GM18907 (cell line): ENCODE measurements around the gene MARK3.

Experiments used
- ATAC-seq: cut with Tn5 transposase; IDR thresholded peaks from one replicate; pipeline ENCODE4 v1.9.1; 2021; ENCODE audit warnings: mild to moderate bottlenecking, moderate library complexity; ENCODE audit not compliant: unreplicated experiment

The MARK3 gene

GRCh38 chr14:103366741-103367140, 18.5 kb upstream of the MARK3 start:
- ATAC-seq, result no peak

DNA sequence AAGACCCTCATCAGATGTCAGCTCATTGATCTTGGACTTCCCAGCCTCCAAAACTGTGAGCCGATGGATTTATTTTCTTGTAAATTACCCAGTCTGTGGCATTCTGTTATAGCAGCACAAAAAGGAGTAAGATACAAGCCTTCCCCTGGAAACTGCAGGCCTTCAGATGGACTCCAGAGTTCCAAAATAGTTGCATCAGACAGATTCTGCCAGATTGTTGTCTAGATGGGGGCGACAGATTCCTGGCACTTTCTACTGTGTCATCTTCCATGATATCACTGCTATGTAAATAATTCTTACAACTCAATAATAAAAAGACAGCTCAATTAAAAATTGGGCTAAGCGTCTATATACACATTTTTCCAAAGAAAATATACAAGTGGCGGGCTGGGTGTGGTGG, 17.2 kb upstream of the MARK3 start:
- no peak for ATAC-seq

GRCh38 chr14:103370087-103370486, 15.1 kb upstream of the MARK3 start:
- ATAC-seq, result no peak

DNA sequence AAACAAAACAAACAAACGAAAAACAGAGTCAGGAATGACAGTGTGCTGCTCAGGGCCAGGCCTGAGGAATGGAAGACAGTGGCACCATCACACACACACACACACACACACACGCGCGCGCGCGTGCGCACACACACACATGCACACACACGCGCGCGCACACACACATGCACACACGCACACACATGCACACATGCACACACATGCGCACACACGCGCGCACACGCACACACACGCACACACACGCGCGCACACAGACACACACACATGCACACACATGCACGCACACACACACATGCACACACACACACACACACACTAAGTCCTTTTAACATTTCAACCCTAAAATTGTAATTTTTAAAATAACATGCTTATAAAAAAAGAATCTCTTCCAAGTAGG, 13.2 kb upstream of the MARK3 start:
- no peak for ATAC-seq

DNA sequence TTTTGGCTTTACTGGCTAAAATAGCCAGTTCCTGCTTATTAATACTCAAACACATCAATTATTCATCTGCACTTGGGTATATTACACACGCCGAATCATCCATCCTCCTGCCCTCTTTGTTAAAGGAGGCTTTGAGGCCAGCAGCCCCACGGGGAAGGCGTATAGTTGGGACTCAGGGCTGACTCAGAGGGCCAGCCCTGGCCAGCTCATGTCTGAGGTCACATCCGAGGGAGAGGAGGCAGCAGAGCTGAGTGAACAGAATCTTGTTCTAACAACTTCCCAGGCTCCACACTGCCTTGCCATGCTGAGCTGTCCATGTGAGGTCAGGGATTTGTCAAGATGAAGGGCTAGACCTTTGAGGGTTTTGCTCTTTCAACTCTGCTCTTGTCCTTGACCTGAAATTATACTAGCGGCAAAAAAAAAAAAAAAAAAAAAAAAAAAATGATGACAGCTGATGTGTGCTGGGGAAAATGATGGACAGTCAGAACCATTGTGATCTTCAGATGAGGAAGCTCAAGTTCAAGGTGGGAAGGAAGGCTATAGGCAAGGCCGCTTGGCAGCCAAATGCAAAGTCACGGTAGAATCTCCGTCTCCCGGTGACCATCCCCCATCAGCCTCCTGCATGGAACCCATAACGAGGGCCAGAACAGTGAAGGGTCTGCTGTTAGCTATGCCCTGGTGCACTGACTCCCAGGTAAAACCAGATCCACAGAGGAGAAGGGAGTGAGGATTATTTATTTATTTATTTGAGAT, 12.5 kb upstream of the MARK3 start:
- ATAC-seq, result no peak

GRCh38 chr14:103374121-103374520, 11.1 kb upstream of the MARK3 start:
- no peak for ATAC-seq

- ATAC-seq, result no peak
Observed at GRCh38 chr14:103377522-103378037, 7.6 kb upstream of the MARK3 start.

DNA sequence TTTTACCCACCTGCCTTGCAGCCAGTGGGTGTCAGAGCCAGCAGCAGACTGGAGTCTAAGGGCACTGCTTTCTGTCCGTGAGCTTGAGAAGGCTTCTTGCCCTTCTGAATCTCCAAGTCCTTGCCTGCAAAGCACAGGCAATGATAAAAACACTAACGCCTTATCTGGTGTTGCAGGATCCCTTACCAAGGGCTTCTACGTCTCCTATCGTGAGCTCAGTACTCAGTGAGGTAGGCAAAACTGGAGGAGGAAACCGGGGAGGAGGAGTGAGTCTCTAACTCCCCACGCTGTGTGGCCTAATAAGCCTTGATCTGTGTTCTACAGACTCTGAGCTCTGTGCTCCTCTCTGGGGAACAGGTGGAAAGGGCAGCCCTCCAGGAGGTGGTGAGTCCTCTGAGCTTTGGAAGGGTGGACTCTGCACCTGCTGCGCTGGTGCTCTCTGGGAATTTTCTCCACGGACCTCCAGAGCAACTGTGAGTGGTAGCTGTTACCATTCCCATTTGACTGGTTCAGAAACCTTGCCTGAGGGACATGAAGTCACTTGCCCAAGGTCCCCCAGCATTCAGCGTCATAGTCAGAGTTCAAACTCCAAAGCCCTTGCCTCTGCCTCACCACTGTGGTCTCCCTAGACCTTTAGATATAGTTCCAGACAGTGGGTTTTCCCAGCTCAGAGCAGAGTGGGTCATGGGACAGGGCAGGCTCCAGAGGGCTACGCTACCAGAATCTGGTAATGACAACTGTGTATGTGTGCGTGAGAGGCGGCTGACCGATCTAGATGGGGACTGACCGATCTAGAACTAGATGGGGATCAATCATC, 7.0 kb upstream of the MARK3 start:
- ATAC-seq, result no peak

DNA sequence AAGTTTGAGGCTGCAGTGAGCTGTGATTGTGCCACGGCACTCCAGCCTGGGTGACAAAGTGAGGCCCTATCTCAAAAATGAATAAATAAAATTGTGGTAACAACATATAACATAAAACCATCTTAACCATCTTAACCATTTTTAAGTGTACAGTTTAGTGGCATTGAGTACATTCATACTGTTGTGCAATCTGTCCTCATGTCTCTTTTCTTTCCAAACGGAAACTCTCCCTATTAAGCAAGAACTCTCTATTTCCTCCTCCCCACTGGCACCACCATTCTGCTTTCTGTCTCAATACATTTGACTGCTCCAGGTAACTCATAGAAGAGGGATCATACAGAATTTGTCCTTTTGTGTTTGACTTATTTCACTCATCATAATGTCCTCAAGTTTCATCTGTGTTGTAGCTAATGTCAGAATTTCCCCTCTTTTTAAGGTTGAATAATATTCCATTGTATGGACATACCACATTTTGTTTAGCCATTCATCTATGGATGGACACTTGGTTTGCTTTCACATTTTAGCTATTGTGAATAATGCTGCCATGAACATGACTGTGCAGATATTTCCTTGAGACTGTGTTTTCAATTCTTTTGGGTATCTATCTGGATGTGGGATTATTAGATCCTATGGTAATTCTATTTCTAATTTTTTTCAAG, 4.4 kb upstream of the MARK3 start:
- no peak for ATAC-seq

DNA sequence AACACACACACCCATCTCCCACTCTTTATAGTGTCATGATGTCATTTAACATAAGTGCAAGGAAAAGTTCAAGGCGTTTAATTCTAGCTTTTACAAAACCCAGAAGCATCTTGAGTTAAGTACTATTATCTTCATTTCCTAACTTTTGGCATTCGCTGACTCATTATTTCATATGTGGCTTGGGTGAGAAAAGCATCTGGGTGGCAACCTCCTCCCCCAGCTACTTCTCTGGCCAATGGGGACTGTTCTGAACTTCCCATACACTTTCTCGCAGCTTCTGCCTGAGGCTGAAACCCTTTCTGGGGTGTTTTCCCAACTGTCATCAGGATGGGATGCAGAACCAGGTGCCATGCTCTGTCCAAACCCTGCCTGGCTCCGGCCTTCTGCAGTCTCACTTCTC, 2.8 kb upstream of the MARK3 start:
- no peak for ATAC-seq

DNA sequence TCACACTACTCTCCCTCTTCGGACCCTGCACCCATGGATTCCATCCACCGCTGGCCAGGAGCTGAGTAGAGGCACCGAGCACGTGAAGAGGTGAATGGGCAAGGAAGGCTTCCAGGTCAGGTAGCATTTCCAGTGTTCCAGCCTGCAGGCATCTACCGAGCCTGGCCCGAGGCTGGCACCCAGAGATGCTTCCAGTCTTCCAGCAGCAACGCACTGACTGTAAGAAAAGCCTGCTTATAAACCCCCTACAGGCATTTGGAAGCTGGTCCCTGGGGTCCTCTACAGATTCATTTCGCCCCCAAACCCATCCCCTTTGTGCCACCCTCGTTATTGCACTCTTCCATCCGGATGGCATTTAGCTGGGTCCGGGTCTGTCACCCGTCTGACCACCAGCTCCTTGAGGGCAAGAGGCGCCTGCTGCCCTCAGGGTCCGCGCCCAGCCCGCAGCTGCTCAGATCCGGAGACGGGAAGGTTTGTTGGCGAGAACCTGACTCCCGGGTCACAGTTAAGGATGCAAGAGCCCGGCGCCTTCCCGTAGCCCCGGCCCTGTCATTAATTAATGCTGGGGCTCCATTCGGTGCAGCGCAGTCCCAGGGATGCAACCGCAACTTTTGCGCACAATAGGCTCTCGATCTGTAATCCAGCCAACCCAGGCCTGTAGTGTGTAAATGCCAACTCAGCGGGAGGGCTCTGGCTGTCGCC, 614 bp upstream of the MARK3 start:
- ATAC-seq, result peak; percentile 7

DNA sequence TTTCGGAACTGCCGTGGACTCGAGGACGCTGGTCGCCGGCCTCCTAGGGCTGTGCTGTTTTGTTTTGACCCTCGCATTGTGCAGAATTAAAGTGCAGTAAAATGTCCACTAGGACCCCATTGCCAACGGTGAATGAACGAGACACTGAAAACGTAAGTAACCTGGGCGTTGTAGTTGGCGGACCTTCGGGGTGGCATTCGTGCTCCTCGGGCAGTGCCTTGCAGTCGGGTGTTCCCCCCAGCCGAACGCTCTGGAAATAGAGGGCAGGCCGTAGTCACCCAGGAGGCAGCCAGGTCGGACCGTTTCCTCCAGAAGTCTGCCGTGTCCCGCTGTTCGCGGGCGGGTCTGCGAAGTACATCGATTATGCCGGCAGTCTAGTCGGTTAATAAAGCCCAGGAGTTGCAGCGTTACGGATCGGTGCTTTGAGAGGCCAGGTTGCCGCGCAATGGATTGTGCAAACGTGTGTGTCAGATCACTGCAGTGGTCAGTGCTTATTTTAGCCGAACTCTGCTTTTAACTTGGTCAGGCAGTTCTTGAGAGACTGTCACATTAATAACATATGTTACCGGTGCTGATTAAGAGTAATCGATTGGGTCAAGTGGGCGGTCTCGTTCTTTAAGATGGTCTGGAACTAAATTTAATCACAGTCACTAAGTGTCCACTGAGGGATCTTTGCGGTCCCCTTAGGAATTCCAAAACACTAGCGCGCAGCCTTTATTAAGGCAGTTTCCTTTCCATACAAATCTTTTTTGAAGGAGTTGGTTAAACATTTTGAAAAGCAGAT, 906 bp downstream of the MARK3 start:
- ATAC-seq, result peak; percentile 16

DNA sequence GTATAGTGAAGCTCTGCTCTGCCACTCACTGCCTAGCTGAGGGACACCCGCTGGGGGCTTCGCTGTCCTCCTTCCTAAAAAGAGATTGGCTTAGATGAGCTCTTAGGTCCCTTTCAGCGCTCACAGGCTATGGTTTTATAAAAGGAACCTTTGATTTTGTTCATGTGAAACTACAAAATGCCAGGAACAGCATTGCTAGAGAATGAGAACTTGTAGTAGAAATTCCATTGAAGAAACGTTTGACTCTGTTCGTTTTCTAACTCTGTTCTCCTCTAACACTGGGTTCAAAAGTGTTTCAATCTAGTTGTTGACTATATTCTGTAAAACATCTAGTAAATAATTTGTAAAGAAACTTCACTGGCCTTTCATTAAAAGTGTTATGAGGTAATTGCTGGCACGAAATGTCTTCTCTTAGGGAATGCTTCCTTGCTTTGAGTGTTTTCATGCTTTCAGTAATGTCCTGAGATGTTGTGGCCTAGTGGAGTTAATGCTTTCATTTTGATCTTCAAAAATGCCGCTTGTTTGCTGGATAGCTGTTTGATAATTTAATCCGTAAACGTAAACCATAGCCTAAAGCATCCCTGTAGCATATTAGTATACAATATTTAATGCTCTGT, 1.6 kb downstream of the MARK3 start:
- ATAC-seq, result no peak

GRCh38 chr14:103388664-103389063, 3.4 kb downstream of the MARK3 start:
- ATAC-seq, result no peak

- no peak for ATAC-seq
Observed at GRCh38 chr14:103390605-103391004, 5.4 kb downstream of the MARK3 start.

DNA sequence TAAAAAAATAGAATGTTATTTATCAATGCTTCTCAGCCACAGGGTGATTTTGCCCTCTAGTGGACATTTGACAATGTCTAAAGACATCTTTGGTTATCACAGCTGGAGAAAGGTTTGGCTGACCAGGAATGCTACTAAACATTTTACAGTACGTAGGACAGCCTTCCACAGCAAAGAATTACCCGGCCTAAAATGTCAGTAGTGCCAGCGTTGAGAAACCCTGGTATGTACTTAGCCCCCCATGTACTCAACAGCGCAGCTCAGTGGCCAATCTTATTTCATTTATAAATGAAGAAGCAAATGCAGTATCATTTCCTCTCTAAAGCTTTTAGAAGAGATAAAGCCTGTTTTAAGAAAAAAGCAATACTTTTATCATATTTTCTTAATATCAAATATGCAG, 5.8 kb downstream of the MARK3 start:
- no peak for ATAC-seq

GRCh38 chr14:103392106-103392505, 6.9 kb downstream of the MARK3 start:
- no peak for ATAC-seq

DNA sequence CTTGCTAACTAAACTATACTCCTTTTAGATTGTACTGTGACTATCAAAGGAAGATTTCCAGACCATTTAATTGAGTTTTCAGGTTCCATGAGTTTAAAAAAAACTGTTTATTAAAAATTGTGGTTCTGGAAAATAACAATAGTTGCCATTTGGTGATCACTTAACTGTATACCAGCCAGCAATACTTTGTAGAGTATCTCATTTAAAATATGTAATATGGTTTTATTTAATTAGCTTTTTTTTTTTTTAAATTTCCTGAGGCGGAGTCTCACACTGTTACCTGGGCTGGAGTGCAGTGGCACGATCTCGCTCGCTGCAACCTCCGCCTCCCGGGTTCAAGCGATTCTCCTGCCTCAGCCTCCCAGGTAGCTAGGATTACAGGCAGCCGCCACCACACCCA, 7.4 kb downstream of the MARK3 start:
- no peak for ATAC-seq

GRCh38 chr14:103393070-103393469, 7.9 kb downstream of the MARK3 start:
- no peak for ATAC-seq
